Measurements from ENCODE around the gene NFE2L3.

DNA sequence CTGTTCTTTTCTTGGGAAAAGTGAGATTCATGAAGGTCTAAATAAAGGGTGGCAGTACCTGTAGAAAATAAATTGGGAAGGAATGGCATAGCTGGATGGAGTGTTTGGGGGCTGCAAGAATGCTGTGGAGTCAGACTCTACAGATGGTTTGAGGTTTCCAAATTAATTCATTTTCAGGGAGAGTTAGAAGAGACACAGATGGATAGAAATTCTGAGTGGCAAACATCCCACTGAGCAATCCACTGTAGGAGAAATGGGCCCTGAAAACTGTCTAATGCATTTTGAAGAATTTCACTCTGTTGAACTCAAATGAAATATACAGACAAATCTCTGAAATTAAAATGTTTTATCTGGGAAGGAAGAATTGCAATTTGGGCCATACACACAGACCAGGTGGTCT is 16.9 kb upstream of the NFE2L3 start:
- TF ChIP-seq, protein P1, sequence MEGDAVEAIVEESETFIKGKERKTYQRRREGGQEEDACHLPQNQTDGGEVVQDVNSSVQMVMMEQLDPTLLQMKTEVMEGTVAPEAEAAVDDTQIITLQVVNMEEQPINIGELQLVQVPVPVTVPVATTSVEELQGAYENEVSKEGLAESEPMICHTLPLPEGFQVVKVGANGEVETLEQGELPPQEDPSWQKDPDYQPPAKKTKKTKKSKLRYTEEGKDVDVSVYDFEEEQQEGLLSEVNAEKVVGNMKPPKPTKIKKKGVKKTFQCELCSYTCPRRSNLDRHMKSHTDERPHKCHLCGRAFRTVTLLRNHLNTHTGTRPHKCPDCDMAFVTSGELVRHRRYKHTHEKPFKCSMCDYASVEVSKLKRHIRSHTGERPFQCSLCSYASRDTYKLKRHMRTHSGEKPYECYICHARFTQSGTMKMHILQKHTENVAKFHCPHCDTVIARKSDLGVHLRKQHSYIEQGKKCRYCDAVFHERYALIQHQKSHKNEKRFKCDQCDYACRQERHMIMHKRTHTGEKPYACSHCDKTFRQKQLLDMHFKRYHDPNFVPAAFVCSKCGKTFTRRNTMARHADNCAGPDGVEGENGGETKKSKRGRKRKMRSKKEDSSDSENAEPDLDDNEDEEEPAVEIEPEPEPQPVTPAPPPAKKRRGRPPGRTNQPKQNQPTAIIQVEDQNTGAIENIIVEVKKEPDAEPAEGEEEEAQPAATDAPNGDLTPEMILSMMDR (IDR thresholded peaks at IDR 0.05) = no peak
- no peak for TF ChIP-seq EP300 (IDR thresholded peaks at IDR 0.05)

All from suprapubic skin (tissue), 3 donors.